ENCODE results near the gene ROR2.

ROR2 gene

GRCh38 chr9:91700475-91700874 is 249.6 kb downstream of the ROR2 start:
- in situ Hi-C loops (cut with HindIII; ENCODE audit: low sequenced_read_pairs) = no loop called here

GRCh38 chr9:91698266-91698665 is 251.8 kb downstream of the ROR2 start:
- in situ Hi-C loops (cut with HindIII; ENCODE audit: low sequenced_read_pairs) = no loop called here

GRCh38 chr9:91697201-91697600 is 252.8 kb downstream of the ROR2 start:
- in situ Hi-C loops (cut with HindIII; ENCODE audit: low sequenced_read_pairs) = no loop called here

- in situ Hi-C loops (cut with HindIII; ENCODE audit: low sequenced_read_pairs) = no loop called here
Observed at GRCh38 chr9:91694081-91694870, 255.8 kb downstream of the ROR2 start.

- in situ Hi-C loops (cut with HindIII; ENCODE audit: low sequenced_read_pairs) = no loop called here
Observed at GRCh38 chr9:91693226-91693625, 256.8 kb downstream of the ROR2 start.

GRCh38 chr9:91690540-91691249 is 259.3 kb downstream of the ROR2 start:
- in situ Hi-C loops (cut with HindIII; ENCODE audit: low sequenced_read_pairs) = no loop called here

GRCh38 chr9:91689006-91689405 is 261.0 kb downstream of the ROR2 start:
- in situ Hi-C loops (cut with HindIII; ENCODE audit: low sequenced_read_pairs) = no loop called here

- in situ Hi-C loops (cut with HindIII; ENCODE audit: low sequenced_read_pairs) = no loop called here
Observed at GRCh38 chr9:91683269-91683668, 266.8 kb downstream of the ROR2 start.

- in situ Hi-C loops (cut with HindIII; ENCODE audit: low sequenced_read_pairs) = no loop called here
Observed at GRCh38 chr9:91682806-91683205, 267.2 kb downstream of the ROR2 start.

- in situ Hi-C loops (cut with HindIII; ENCODE audit: low sequenced_read_pairs) = no loop called here
Observed at GRCh38 chr9:91681461-91682305, 268.3 kb downstream of the ROR2 start.

- in situ Hi-C loops (cut with HindIII; ENCODE audit: low sequenced_read_pairs) = no loop called here
Observed at GRCh38 chr9:91680998-91681397, 269.0 kb downstream of the ROR2 start.

GRCh38 chr9:91680106-91680505 is 269.9 kb downstream of the ROR2 start:
- in situ Hi-C loops (cut with HindIII; ENCODE audit: low sequenced_read_pairs) = no loop called here

GRCh38 chr9:91678807-91679580 is 271.0 kb downstream of the ROR2 start:
- in situ Hi-C loops (cut with HindIII; ENCODE audit: low sequenced_read_pairs) = no loop called here

- in situ Hi-C loops (cut with HindIII; ENCODE audit: low sequenced_read_pairs) = no loop called here
Observed at GRCh38 chr9:91677822-91678436, 272.1 kb downstream of the ROR2 start.

GRCh38 chr9:91677331-91677730 is 272.7 kb downstream of the ROR2 start:
- in situ Hi-C loops (cut with HindIII; ENCODE audit: low sequenced_read_pairs) = no loop called here

- in situ Hi-C loops (cut with HindIII; ENCODE audit: low sequenced_read_pairs) = no loop called here
Observed at GRCh38 chr9:91676046-91676445, 274.0 kb downstream of the ROR2 start.

- in situ Hi-C loops (cut with HindIII; ENCODE audit: low sequenced_read_pairs) = no loop called here
Observed at GRCh38 chr9:91664663-91665062, 285.4 kb downstream of the ROR2 start.

- in situ Hi-C loops (cut with HindIII; ENCODE audit: low sequenced_read_pairs) = no loop called here
Observed at GRCh38 chr9:91663858-91664257, 286.2 kb downstream of the ROR2 start.

GRCh38 chr9:91661451-91661850 is 288.6 kb downstream of the ROR2 start:
- in situ Hi-C loops (cut with HindIII; ENCODE audit: low sequenced_read_pairs) = no loop called here

GRCh38 chr9:91660521-91660920 is 289.5 kb downstream of the ROR2 start:
- in situ Hi-C loops (cut with HindIII; ENCODE audit: low sequenced_read_pairs) = no loop called here
